ENCODE data around the gene STARD4.

DNA sequence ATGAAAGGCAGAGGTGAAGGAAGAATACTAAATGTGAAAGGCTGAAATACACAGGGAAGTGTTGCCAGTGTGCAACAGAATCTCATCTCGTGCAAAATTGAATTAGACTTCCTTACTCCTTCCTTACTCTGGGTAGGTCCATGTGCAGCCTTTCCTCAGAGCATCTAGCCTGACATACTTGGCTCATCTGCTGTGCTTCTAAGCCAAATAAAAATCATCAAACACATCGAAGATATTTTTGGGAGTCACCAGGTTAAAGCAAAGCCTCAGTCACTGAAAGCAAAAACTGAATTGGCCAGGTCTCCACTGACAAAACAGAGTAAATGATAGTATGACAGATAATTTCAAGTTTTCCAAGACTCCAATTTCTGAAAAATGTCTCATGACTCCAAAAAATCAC lies 19.3 kb downstream of the STARD4 start:
- TF ChIP-seq, protein P1, sequence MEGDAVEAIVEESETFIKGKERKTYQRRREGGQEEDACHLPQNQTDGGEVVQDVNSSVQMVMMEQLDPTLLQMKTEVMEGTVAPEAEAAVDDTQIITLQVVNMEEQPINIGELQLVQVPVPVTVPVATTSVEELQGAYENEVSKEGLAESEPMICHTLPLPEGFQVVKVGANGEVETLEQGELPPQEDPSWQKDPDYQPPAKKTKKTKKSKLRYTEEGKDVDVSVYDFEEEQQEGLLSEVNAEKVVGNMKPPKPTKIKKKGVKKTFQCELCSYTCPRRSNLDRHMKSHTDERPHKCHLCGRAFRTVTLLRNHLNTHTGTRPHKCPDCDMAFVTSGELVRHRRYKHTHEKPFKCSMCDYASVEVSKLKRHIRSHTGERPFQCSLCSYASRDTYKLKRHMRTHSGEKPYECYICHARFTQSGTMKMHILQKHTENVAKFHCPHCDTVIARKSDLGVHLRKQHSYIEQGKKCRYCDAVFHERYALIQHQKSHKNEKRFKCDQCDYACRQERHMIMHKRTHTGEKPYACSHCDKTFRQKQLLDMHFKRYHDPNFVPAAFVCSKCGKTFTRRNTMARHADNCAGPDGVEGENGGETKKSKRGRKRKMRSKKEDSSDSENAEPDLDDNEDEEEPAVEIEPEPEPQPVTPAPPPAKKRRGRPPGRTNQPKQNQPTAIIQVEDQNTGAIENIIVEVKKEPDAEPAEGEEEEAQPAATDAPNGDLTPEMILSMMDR (IDR thresholded peaks at IDR 0.05) = no peak
- TF ChIP-seq POLR2A (IDR thresholded peaks at IDR 0.05) = no peak

Measured in adrenal gland (tissue), 5 donors.